Stimulated activated CD8-positive, alpha-beta memory T cell treated with anti-CD3 and anti-CD28 coated beads, Interleukin-7, amount 100 ng/mL, for 48 hours (primary cell): ENCODE data around the gene CST9.
A peak's percentile ranks its signal among the peaks of the same experiment; 100 is the strongest.
"Not testable (repeated sequence)": the region's sequence is repeated elsewhere in the genome, so short reads cannot be mapped to it uniquely, and the experiment has no call there.

ENCODE experiments used
- DNase-seq, 2 donors: peaks; one replicate each; pipeline ENCODE4 v3.0.0-alpha.2; 2020; ENCODE audit warnings: low read depth in 1 of 2; ENCODE audit errors: extremely low read depth in 1 of 2

Gene CST9

DNA sequence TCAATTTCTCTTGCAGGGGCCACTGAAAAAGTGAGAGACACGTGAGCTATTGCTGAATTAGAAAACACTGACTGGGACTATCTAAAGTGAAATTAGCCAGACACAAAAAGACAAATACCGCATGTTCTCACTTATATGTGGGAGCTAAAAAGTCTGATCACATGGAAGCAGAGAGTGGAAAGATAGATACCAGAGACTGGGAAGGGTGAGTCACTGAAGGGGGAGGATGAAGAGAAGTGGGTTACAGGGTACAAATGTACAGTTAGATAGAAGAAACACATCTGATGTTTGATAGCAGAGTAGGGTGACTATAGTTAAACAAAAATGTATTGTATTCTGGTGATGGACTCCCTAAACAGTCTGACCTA, 18.6 kb upstream of the CST9 start:
- no peak for DNase-seq

DNA sequence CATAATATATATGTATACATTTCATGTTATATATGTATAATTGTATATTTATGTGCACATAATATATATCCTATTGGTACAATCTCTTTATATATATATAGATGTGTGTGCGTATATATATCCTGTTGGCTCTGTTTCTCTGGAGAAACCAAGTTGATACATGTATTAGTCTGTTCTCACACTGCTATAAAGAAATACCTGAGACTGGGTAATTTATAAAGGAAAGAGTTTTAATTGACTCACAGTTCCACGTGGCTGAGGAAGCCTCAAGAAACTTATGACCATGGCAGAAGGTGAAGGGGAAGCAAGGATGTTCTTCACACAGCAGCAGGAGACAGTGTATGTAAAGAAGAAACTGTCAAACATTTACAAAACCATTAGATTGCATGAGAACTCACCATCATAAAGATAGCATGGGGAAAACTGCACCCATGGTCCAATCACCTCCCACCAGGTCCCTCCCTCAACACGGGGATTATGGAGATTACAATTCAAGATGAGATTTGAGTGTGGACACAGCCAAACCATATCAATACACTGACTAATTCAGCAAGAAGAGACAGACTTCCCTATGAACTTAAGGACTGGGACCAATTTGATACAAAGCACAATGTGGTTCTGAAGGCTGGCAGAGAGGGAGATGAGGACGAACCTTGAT, 18.1 kb upstream of the CST9 start:
- no peak for DNase-seq

DNA sequence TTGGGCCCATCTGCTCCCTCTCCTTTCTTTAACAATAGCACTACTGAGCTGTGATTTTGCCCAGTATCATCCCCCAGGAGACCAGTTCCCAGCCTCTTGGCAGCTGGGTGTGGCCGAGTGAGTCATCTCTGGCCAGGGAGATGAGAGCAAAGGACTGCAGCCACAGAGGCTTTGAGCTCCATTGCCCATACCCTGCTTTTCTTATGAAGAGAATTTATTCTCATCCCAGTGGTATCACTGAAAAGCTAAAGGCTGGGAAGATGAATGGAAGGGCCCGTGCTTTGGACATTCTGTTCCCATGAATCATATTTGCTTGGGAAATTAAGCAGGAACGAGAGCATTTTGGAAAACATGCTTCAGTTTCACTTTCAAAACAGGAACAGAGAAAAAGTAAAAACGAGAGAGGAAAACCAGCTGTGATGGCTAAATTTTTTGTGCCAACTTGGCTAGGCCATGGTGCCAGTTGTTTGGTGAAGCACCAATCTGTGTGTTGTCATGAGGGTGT, 17.2 kb upstream of the CST9 start:
- no peak for DNase-seq

DNA sequence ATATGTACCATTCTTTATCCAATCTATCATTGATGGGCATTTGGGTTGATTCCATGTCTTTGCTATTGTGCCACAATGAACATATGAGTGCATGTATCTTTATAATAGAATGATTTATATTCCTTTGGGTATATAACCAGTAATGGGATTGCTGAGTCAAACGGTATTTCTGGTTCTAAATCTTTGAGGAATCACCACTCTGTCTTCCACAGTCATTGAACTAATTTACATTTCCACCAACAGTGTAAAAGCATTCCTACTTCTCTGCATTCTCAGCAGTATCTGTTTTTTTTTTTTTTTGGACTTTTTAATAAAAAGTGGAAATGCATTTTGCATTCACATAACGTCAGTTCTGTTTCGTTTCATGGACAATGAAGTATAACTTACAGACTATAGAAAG, 16.7 kb upstream of the CST9 start:
- DNase-seq = not testable (repeated sequence)

DNA sequence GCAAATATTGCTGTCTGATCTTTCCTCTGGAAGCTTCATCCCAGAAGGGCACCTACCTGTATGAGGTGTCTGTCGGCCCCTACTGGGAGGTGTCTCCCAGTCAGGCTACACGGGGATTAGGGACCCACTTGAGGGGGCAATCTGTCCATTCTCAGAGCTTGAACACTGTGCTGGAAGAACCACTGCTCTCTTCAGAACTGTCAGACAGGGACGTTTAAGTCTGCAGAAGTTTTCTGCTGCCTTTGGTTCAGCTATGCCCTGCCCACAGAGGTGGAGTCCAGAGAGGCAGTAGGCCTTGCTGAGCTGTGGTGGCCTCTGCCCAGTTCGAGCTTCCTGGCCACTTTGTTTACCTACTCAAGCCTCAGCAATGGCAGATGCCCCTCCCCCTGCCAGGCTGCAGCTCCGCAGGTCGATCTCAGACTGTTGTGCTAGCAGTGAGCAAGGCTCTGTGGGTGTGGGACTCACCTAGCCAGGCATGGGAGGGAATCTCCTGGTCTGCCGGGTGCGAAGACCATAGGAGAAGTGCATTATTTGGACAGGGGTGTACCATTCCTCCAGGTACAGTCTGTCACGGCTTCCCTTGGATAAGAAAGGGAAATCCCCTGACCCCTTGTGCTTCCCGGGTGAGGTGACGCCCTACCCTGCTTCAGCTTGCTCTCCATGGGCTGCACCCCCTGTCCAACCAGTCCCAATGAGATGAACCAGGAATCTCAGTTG, 15.1 kb upstream of the CST9 start:
- not testable (repeated sequence) for DNase-seq

DNA sequence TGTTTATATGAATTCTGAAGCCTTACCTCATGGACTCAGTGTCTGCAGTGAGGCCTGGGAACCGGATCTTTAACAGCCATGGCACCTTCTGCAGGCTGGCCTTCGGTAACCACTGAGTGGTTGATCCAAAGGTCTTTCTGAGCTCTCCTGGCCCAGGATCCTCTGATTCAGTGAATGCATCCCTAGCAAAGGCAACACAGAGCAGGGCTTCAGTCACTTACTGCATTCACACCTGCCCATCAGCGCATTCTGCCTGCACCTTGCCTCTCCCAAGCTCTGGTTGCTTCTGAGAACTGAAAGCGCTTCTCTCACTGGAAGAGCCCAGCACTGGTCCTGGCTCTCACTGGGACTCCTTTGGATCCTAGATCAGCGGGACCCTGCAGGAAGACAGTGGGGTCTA, 8.4 kb upstream of the CST9 start:
- no peak for DNase-seq

DNA sequence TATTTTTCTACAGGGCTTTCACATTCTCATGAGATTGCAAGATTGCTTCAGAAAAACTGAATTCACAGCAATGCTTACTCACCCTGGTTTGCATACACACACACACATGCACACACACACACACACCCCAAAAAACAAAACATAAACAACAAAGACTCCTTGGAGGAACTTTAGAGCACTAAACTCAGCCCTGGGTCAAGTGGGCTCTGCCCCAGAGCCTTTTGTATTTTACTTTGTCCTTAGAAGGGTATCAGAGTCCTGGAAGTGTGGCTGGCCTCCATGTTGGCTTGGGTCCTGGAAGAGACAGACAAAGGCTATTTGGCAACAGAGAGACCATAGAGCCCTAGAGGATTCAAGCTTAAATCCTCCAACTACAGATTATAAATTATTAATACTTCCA, 8.0 kb upstream of the CST9 start:
- DNase-seq = no peak

DNA sequence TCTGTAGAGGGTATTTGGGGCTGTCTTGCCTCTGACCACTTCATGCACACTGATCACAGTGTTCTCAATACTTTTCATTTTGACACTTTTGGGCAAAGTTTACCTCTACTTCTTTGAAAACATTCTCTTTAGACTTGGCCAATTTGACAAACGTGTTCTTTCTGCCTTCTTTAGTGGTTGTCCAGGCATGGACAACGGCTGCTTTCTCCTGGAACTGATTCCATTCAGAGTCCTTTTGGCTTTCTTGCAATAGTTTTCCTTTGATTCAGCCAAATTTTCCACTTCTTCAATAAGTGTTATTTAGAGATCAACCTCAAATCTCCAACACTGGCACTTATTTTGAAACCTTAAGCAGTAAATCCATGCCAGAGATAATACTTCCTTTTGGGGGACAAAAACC, 6.7 kb upstream of the CST9 start:
- DNase-seq = no peak

DNA sequence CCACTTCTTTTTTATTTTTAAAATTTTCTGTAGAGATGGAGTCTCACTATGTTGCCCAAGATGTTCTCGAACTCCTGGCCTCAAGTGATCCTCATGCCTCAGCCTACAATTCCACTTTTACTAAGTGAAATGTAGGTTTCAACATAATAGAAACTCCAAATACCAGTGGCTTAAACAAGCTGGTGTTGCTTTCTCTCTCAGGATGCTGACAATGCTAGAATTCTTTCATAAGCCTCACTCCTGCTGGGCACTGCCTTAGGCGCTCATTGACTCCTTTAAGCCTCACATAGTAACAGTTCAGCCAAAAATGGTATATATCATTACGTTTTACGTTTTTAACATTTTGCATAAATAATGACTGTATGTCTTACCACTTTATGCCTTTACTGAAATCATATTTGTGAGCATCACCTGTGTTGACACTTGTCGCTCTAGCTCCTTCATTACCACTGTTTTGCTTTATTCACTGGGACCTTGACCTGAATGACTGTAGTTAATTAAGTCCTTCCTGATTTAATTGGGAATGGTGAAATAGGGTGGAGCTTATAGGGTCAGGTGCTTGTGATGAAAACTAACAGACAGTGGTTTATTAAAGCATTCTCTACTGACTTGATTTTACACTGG, 3.9 kb upstream of the CST9 start:
- DNase-seq = no peak

DNA sequence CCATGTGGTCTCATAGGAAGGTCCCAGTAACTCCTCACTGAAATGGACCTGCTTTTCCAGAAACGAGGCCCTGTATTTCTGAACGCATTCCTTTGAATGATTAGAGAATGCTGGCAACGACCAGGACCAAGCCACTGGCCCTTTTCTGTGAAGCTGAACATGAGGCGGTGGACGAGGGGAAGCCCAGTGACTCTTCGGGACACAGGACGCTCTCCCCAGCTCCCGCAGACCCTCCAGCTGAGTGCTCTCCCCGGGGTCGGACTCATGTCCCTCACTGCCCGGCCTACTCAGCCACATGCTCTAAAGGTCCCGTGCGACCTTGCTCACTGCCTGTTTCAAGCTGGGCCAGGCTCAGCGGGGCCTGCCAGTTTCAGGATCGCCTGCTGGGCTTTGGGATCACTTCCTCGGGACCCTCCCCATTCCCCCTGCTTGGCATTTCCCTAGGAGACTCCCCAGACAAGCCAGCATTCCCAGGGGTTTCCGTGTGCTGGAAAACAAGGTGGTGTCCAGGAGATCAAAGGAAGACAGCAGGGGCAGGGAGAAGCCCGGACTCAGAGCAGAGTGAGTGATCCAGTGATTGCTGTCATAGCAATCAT, 2.6 kb upstream of the CST9 start:
- DNase-seq = no peak

DNA sequence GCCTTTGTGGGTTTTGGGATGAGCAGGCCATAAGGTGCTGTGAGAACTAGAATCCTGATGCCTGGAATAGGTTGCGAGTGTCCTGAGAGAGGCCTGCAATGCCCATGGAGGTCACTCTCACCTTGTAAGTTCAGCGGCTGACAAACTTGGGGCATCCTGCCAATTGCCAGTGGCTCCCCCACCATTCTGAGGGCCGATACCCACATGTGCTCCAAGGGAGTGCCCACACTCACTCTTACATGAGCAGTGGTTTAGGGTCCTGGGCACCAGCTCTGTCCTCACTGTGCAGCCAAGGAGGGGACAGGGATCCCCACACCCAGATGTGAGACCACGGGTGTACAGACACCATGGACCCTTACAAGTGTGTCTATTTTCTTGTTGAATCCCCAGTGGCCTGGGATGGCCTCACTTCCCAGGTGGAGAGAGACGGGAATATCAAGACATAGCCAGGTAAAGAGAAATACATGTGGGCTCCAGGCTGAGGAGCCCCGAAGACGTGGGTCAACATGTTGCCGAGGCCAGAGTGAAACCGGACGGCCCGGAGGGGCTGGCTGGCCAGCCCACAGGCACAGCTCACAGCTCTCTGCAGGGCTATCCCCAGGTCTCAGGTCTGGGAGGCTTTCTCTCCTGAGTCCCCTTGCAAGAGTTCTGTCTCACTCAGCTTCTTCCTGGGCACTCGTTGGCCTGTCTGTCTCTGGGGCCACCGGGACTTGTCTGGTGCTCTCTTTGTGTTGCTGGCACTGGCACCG, 2.0 kb upstream of the CST9 start:
- no peak for DNase-seq

DNA sequence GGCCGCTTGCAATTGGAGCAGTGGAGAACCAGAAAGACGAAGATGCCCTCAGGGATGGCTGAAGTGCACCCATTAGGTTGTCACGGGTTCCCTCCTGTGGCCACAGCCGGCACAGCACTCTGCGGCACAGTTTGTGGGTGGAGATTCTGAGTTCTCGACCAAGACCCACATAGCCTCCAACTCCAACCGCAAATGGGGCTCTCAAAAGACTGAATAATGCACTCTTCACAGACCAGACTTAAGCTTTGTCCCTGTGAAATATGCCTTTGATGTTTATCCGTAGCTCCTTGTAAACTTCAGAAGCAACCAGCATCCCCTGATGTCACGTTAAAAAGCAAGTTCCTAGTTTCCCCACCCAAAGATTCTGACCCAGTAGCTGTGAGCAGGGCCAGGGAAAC, 934 bp upstream of the CST9 start:
- peak; percentile 48 to 55 for DNase-seq

DNA sequence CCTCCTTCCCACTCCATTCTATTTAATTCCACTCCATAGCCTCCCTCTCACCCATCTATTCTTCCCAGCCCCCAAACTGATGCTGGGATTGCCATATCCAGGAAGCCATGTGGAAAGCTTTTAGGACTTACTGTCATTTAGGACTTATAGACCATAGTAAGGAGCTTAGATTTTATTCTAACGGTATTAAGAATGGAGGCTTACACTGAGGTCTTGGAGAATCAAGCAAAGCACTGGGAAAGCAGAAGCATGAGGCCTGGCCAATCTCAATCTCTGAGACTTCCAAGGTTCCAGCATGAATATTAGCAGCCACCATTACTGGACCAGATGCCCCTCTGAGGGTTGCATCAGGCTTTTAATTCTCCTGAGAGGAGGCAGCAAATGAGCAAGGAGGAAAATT, 1.4 kb downstream of the CST9 start:
- DNase-seq = no peak

DNA sequence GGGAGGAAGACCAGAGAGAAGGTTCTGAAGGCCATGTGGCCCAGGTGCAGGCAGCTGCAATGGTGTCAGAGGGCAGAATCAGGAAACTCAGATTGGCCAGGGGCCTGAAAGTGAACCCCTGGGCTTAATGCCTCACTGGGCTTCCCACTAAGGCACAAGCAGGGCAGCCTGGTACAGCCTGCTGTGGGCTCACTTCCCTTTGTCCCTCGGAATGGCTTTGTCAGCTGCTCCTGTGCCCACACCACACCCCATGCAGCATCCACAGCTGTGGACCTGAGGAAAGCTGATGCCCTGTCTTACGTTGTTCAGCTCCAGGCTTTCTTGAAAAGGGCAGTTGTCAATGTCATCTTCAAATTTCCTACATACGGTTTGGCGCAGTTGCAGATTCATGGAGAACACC, 2.4 kb downstream of the CST9 start:
- DNase-seq = no peak

DNA sequence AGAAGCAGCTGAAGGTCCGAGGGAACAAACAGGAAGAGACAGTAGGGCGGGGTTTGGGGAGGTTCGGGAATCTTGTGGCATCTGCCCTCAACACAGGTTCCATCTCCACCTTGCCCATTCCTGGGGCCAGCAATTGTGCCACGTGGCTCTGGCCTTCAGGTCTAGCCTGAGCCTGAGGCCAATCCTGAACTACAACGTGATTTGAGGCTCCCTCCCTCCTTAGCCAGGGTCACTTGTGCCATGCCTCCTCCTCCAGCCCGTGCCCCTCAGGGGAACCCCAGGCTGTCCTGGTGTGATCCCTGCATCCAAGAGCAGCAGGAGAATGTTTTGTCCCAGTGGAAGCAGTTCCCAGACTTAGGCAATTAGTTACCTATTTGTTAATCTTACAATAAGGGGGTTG, 3.0 kb downstream of the CST9 start:
- DNase-seq = no peak

DNA sequence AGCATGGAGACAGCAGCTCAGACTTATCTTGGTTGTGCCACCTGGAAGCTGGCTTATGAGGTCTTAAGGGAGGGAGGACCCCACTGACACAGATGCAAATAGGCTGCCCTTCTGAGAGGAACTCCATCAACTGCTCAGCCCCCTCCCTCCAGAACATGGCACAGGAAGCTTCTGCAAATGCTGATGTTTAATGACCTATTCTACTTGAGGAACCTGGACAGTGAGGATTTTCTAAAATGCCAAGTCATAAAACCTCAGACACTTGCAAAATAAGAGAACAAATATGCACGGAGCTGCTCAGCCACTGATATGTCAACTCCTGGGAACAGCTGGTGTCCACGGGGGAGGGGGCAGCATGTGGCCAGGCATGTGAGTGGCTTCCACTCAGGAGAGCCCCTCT, 3.5 kb downstream of the CST9 start:
- no peak for DNase-seq

DNA sequence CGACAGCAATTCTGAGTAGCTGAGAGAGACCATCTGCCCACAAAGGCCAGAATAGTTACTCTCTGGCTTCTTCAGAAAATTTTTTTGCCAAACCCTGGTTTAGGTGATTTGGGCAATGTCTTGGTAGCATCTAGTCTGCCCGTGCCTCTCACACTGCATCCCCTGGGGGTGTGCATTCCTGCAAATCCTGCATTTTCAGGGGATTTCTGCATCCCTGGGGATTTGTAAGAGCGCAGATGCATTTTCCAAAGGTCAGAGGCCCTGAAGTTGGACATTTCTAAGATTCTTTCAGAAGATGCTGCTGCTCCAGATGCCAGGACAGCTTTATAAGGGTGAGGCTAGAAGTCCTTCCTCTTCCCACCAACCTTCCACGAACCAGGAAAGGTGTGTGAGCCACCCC, 4.0 kb downstream of the CST9 start:
- DNase-seq = no peak

DNA sequence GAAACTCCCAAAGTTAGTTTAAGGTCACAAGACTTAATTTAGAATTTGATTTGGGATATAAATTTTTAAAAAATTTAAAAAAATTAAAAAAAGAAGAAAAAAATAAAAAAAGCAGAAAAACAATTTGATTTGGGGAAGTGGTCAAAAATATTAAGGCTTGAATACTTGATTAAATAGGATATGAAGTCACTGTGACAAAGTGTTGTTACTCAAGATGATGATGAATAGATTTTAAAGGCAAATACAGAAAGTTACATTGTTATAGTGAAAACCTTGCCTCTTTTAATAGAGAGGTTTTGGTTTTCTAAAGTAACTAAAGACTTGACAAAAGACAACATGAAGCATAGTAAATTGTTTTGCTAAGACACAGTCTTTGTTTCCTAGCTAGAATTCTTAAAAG, 7.2 kb downstream of the CST9 start:
- DNase-seq = no peak

DNA sequence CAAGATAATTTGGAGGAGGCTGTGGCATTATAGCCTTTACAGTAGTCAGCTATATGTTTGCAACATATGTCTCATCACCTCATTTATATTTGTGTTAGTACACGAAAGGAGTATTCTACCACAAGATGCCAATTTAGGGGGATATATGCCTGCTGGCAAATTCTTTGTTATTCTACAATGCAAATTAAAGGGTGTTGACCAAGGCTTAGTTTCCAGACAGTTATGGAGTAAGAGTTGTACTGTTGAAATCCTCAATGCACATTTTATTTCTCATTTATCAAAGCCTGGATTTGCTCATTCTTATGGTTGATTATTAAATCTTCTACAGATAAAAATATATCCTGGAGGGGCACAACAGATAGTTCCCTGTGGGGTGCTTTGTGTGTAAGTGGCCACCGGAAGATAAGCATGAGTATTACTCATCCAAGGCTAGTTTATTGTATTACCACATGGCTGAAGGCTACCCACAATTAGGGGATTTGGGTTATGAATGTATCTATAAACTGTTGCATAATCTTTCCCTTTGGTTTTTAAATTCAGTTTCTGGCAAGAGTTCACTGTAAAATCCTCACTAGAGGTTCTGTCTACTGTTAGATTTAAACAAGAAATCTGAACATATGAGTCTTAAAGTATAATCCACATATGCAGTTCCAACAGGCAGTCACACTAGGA, 9.0 kb downstream of the CST9 start:
- no peak for DNase-seq

DNA sequence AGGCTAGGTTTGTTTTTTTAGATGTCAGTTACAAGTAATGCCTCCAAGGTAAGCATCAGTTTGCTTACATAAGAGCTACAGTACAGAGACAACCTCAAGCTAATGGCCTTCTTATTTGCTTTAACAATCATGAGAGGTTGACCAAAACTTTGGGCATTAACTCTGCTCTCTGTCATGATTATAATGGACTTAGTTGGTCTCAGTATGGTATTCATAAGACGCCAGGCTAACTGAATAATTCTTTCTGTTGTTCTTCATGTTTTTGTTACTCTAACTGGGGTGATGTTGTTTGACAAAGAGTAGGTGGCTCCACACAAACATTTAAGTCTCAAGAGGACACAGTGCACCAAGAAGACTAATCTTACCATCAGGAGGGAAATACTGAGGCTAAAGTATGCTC, 9.8 kb downstream of the CST9 start:
- DNase-seq = no peak
